Vagina (tissue), 2 donors: ENCODE measurements around the gene INPP4B. TPM values are rescaled to one million over a fixed set of nuclear protein-coding genes. Genes with fewer than 3 reads are reported as not detected.

ENCODE experiments used
- DNase-seq, 2 donors: peaks; one replicate each; pipeline ENCODE4 v3.0.0-alpha.2; 2017; ENCODE audit errors: extremely low spot score in 2 of 2
- H3K27ac ChIP-seq: fragments of 200-600 bp; sonication (generic); one replicate; pipeline ENCODE4 v1.5.1; 2019
- H3K27me3 ChIP-seq: fragments of 200-600 bp; sonication (generic); one replicate; pipeline ENCODE4 v1.5.1; 2019
- H3K36me3 ChIP-seq, 2 donors: fragments of 200-600 bp; sonication (generic); one replicate each; pipeline ENCODE4 v1.5.1; 2017 to 2019
- H3K4me1 ChIP-seq: fragments of 200-600 bp; sonication (generic); one replicate; pipeline ENCODE4 v1.5.1; 2019
- H3K4me3 ChIP-seq, 2 donors: fragments of 200-600 bp; sonication (generic); 1 replicate in 1 of 2; 2 replicates in 1 of 2; pipeline ENCODE4 v1.5.1; 2016 to 2019
- H3K9me3 ChIP-seq: fragments of 200-600 bp; sonication (generic); one replicate; pipeline ENCODE4 v1.5.1; 2019
- POLR2A ChIP-seq, 2 donors: fragments of 450-650 bp; IDR thresholded peaks; one replicate each; pipeline ENCODE4 v1.6.1; 2017; ENCODE audit warnings: antibody characterized with exemption in 2 of 2, mild to moderate bottlenecking in 2 of 2, moderate library complexity in 2 of 2
- POLR2AphosphoS5 ChIP-seq, 2 donors: sonication (generic); formaldehyde crosslinking; IDR thresholded peaks; one replicate each; pipeline ENCODE4 v1.9.0; 2017; ENCODE audit warnings: antibody characterized with exemption in 2 of 2, mild to moderate bottlenecking in 2 of 2, low read depth in 1 of 2; ENCODE audit not compliant: insufficient read depth in 1 of 2
- intact Hi-C: fragments of 100-400 bp; cut with DNase I; formaldehyde crosslinking; loops from one replicate; pipeline ENCODE4 v1.15.1; 2023
- total RNA-seq: library from RNA; depleted of rRNA; stranded (reverse); fragments of >200 nt; gene quantifications from one replicate; pipeline ENCODE4 v1.2.3, GENCODE V29; 2016
- TF ChIP-seq, protein P1 (sequence below), 3 experiments: fragments of 450-650 bp in 2 of 3; fragments of 200-600 bp in 1 of 3; sonication (generic) in 1 of 3; IDR thresholded peaks; one replicate each; pipeline ENCODE4 v1.5.1; 2017 to 2019; ENCODE audit warnings: antibody characterized with exemption in 3 of 3, mild to moderate bottlenecking in 2 of 3, moderate library complexity in 2 of 3

Gene INPP4B
- total RNA-seq, 1 donor from 2014 or later, result 21.1 TPM

- no peak for DNase-seq
- Histone ChIP-seq H3K9me3 (no peaks in the 10 kb centered on the region), H3K27ac (no peak overlapping the region), H3K27me3 (no peaks in the 10 kb centered on the region), H3K4me1 (no peaks in the 10 kb centered on the region), H3K36me3 (no peaks in the 10 kb centered on the region), H3K4me3 (no peak overlapping the region)
- TF ChIP-seq POLR2AphosphoS5 (IDR thresholded peaks at IDR 0.05; ENCODE audit: insufficient read depth in 1 of 2, low read depth in 1 of 2), result no peak
- TF ChIP-seq POLR2A (IDR thresholded peaks at IDR 0.05), result no peak
- TF ChIP-seq, protein P1, sequence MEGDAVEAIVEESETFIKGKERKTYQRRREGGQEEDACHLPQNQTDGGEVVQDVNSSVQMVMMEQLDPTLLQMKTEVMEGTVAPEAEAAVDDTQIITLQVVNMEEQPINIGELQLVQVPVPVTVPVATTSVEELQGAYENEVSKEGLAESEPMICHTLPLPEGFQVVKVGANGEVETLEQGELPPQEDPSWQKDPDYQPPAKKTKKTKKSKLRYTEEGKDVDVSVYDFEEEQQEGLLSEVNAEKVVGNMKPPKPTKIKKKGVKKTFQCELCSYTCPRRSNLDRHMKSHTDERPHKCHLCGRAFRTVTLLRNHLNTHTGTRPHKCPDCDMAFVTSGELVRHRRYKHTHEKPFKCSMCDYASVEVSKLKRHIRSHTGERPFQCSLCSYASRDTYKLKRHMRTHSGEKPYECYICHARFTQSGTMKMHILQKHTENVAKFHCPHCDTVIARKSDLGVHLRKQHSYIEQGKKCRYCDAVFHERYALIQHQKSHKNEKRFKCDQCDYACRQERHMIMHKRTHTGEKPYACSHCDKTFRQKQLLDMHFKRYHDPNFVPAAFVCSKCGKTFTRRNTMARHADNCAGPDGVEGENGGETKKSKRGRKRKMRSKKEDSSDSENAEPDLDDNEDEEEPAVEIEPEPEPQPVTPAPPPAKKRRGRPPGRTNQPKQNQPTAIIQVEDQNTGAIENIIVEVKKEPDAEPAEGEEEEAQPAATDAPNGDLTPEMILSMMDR (IDR thresholded peaks at IDR 0.05), result no peak
- intact Hi-C loops, result no loop called here
Measured at GRCh38 chr4:142535009-142535408, 311.1 kb downstream of the INPP4B start.

GRCh38 chr4:142532054-142532453, 314.0 kb downstream of the INPP4B start:
- intact Hi-C loops, result no loop called here
- Histone ChIP-seq H3K4me3 (no peak overlapping the region), H3K27me3 (no peaks in the 10 kb centered on the region), H3K27ac (no peak overlapping the region), H3K9me3 (no peaks in the 10 kb centered on the region), H3K4me1 (no peaks in the 10 kb centered on the region), H3K36me3 (no peaks in the 10 kb centered on the region)
- DNase-seq, result no peak
- TF ChIP-seq POLR2A (IDR thresholded peaks at IDR 0.05), result no peak
- TF ChIP-seq POLR2AphosphoS5 (IDR thresholded peaks at IDR 0.05; ENCODE audit: insufficient read depth in 1 of 2, low read depth in 1 of 2), result no peak
- TF ChIP-seq, protein P1 (IDR thresholded peaks at IDR 0.05), result no peak

DNA sequence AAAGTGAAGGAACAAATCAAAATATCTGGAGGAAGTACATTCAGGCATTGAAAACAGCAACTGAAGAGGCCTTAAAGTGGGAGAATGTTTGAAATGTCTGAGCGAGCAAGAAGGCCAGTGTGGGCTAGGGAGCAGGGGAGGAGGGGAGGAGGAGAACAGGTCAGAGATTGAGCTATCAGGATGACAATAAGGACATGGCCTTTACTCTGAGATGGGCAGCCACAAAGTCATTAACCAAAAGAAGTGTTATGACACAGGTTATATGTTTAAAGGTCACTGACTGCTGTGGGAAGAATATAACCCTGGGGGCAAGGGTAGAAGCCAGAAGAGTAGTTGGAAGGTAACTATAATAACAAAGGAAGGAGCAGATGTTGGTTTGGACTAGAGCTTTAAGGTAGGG, 315.4 kb downstream of the INPP4B start:
- intact Hi-C loops, result no loop called here
- TF ChIP-seq, protein P1 (IDR thresholded peaks at IDR 0.05), result no peak
- TF ChIP-seq POLR2AphosphoS5 (IDR thresholded peaks at IDR 0.05; ENCODE audit: insufficient read depth in 1 of 2, low read depth in 1 of 2) (no peak), POLR2A (IDR thresholded peaks at IDR 0.05) (no peak)
- H3K4me1 ChIP-seq, result no peaks in the 10 kb centered on the region
- H3K27me3 ChIP-seq, result no peaks in the 10 kb centered on the region
- H3K27ac ChIP-seq, result no peak overlapping the region
- no peak for DNase-seq
- no peaks in the 10 kb centered on the region for H3K36me3 ChIP-seq
- H3K4me3 ChIP-seq, result no peak overlapping the region
- no peaks in the 10 kb centered on the region for H3K9me3 ChIP-seq

GRCh38 chr4:142528433-142528832, 317.7 kb downstream of the INPP4B start:
- TF ChIP-seq POLR2A (IDR thresholded peaks at IDR 0.05), result no peak
- no peak for TF ChIP-seq POLR2AphosphoS5 (IDR thresholded peaks at IDR 0.05; ENCODE audit: insufficient read depth in 1 of 2, low read depth in 1 of 2)
- TF ChIP-seq, protein P1 (IDR thresholded peaks at IDR 0.05), result no peak
- Histone ChIP-seq H3K27ac (no peak overlapping the region), H3K9me3 (no peaks in the 10 kb centered on the region), H3K36me3 (no peaks in the 10 kb centered on the region), H3K4me1 (no peaks in the 10 kb centered on the region), H3K27me3 (no peaks in the 10 kb centered on the region), H3K4me3 (no peak overlapping the region)
- intact Hi-C loops, result no loop called here
- DNase-seq, result no peak

DNA sequence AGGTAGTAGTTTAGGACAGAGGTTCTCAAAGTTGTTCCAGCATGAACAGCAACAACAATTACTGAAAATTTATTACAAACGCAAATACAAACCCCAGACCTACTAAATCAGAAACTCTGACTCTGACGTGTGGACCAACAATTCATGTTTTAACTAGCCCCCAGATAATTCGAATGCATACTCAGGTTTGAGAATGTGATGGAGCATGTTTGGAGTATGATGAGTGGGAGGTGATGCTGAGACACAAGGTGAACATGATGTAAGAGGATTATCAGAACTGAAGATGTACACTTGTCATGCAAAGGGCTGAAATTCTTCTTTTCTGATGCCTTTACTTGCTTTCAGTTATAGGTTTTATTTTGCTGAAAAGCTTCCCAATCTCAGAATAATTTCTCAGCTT, 323.0 kb downstream of the INPP4B start:
- TF ChIP-seq, protein P1 (IDR thresholded peaks at IDR 0.05), result no peak
- TF ChIP-seq POLR2AphosphoS5 (IDR thresholded peaks at IDR 0.05; ENCODE audit: insufficient read depth in 1 of 2, low read depth in 1 of 2) (no peak), POLR2A (IDR thresholded peaks at IDR 0.05) (no peak)
- intact Hi-C loops, result no loop called here
- Histone ChIP-seq H3K36me3 (no peaks in the 10 kb centered on the region), H3K9me3 (no peaks in the 10 kb centered on the region), H3K4me3 (no peak overlapping the region), H3K27ac (no peak overlapping the region), H3K4me1 (no peaks in the 10 kb centered on the region), H3K27me3 (no peaks in the 10 kb centered on the region)
- DNase-seq, result no peak
